ENCODE measurements around the gene PCYT1A.

PCYT1A gene

DNA sequence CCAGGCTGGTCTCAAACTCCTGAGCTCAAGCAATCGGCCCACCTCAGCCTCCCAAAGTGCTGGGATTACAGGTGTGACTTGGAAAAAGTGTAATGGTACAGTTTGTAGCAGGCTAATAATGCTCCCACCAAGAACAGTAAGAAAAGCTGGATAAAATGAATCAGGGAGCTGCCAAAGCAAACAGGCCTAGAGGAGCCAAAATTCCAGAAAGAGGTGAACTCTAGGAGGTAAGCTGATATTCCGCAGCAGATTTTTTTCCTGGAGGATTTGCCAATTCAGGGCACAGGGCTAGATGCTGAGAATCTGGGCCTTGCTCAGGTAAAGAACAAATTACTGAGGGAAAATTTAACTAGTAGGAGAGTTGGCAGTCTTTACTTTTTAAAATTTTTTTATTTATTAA, 11.0 kb upstream of the PCYT1A start:
- Histone ChIP-seq H3F3A (ENCODE audit: insufficient read depth) (peaks cover 6% of the 10 kb centered on the region; the same call in 1 of the 2 replicates), H3K36me3 (ENCODE audit: low read length) (no peaks in the 10 kb centered on the region), H3K9ac (ENCODE audit: low read length) (no peak overlapping the region), H3K27me3 (ENCODE audit: low read length) (no peaks in the 10 kb centered on the region), H3K9me2 (replicated peaks; ENCODE audit: insufficient read depth, low read length) (no peaks in the 10 kb centered on the region), H4K20me1 (ENCODE audit: low read depth, low read length) (no peaks in the 10 kb centered on the region), H3K79me2 (ENCODE audit: insufficient read depth, low read length) (no peaks in the 10 kb centered on the region), H3K27ac (ENCODE audit: low read depth, low read length) (no peak overlapping the region), H2AFZ (ENCODE audit: low read depth, low read length, severe bottlenecking) (no peak overlapping the region), H3K4me3 (ENCODE audit: insufficient read depth, low read length, poor library complexity, severe bottlenecking) (no peak overlapping the region), H3K9me3 (ENCODE audit: insufficient read depth, low read length) (no peaks in the 10 kb centered on the region), H3K4me2 (ENCODE audit: low read depth, low read length, poor library complexity, severe bottlenecking) (no peak overlapping the region)
- TF ChIP-seq, protein P1, sequence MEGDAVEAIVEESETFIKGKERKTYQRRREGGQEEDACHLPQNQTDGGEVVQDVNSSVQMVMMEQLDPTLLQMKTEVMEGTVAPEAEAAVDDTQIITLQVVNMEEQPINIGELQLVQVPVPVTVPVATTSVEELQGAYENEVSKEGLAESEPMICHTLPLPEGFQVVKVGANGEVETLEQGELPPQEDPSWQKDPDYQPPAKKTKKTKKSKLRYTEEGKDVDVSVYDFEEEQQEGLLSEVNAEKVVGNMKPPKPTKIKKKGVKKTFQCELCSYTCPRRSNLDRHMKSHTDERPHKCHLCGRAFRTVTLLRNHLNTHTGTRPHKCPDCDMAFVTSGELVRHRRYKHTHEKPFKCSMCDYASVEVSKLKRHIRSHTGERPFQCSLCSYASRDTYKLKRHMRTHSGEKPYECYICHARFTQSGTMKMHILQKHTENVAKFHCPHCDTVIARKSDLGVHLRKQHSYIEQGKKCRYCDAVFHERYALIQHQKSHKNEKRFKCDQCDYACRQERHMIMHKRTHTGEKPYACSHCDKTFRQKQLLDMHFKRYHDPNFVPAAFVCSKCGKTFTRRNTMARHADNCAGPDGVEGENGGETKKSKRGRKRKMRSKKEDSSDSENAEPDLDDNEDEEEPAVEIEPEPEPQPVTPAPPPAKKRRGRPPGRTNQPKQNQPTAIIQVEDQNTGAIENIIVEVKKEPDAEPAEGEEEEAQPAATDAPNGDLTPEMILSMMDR (IDR thresholded peaks at IDR 0.05; ENCODE audit: insufficient read depth, low read length, poor library complexity, severe bottlenecking) = no peak
- no peak for TF ChIP-seq EZH2phosphoT487 (conservative IDR thresholded peaks at IDR 0.05; ENCODE audit: low read length)

DNA sequence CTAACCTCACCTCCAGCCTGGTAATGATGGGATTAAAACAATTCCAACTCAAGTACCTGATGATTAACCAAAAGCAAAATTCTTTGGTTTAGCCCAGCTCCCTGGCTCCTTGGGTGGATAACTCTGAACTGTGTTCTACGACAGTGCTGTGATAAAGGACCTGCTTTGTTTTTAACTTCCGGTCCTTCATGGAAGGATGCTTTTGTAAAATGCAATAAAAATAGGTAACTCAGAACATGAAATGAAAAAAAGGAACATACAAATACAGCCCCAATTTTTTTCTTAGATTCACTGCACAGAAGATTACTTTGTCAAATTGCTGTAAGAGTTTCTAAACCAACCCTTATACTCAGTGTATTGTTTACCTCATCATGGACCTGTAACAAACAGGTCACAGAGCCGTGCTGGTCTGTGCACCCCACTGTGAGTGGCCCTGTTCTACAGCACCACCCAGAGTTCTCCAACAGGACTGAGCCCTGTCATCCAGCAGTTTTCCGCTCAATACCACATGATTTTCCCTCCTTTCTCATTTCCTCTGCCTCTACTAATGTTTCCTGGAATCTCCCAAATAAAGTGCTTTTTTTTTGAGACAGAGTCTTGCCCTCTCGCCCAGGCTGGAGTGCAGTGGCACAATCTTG, 4.9 kb upstream of the PCYT1A start:
- Histone ChIP-seq H3K4me2 (ENCODE audit: low read depth, low read length, poor library complexity, severe bottlenecking) (peak overlapping the region; percentile 32), H3K27ac (ENCODE audit: low read depth, low read length) (peak overlapping the region; percentile 17; the same call in 1 of the 2 replicates), H4K20me1 (ENCODE audit: low read depth, low read length) (no peaks in the 10 kb centered on the region)

DNA sequence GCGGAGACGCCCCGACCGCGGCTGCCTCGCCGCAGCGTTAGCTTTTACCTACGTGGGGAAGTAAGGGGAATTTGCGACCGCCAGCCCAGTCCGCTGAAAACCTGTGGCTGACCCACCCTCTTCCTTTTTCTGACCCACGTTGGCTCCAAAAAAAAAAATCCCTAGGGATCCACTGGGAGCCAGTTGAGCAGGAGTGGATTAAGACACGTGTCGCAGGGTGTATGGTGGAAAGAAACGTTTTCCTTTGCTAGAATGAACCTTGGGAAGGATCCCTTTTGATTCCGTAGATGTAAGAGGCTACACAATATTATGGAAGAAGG, 575 bp upstream of the PCYT1A start:
- TF ChIP-seq EZH2phosphoT487 (conservative IDR thresholded peaks at IDR 0.05; ENCODE audit: low read length) = no peak
- TF ChIP-seq, protein P1 (IDR thresholded peaks at IDR 0.05; ENCODE audit: insufficient read depth, low read length, poor library complexity, severe bottlenecking) = no peak
- H3K9me2 ChIP-seq (replicated peaks; ENCODE audit: insufficient read depth, low read length) = no peaks in the 10 kb centered on the region
- peak overlapping the region; percentile 89 for H3K4me2 ChIP-seq (ENCODE audit: low read depth, low read length, poor library complexity, severe bottlenecking)
- peak overlapping the region; percentile 66 for H3K4me3 ChIP-seq (ENCODE audit: insufficient read depth, low read length, poor library complexity, severe bottlenecking)
- peak overlapping the region; percentile 23; the same call in 1 of the 2 replicates for H3K27ac ChIP-seq (ENCODE audit: low read depth, low read length)
- no peaks in the 10 kb centered on the region for H3K9me3 ChIP-seq (ENCODE audit: insufficient read depth, low read length)
- H2AFZ ChIP-seq (ENCODE audit: low read depth, low read length, severe bottlenecking) = peak overlapping the region; percentile 91
- 0 out of 2 replicates have a peak, but pooled peaks cover 9% of the 10 kb centered on the region for H3F3A ChIP-seq (ENCODE audit: insufficient read depth)
- no peaks in the 10 kb centered on the region for H3K27me3 ChIP-seq (ENCODE audit: low read length)
- peaks cover 4% of the 10 kb centered on the region; the same call in 1 of the 2 replicates for H3K79me2 ChIP-seq (ENCODE audit: insufficient read depth, low read length)
- no peaks in the 10 kb centered on the region for H3K36me3 ChIP-seq (ENCODE audit: low read length)
- peak overlapping the region; percentile 78 for H3K9ac ChIP-seq (ENCODE audit: low read length)
- H4K20me1 ChIP-seq (ENCODE audit: low read depth, low read length) = no peaks in the 10 kb centered on the region

More for the DNA sequence above, 4.9 kb upstream of the PCYT1A start:
- H2AFZ ChIP-seq (ENCODE audit: low read depth, low read length, severe bottlenecking) = peak overlapping the region; percentile 35
- H3K79me2 ChIP-seq (ENCODE audit: insufficient read depth, low read length) = peaks cover 1% of the 10 kb centered on the region; the same call in 1 of the 2 replicates
- H3K36me3 ChIP-seq (ENCODE audit: low read length) = no peaks in the 10 kb centered on the region
- H3K9me3 ChIP-seq (ENCODE audit: insufficient read depth, low read length) = no peaks in the 10 kb centered on the region
- no peak overlapping the region for H3K9ac ChIP-seq (ENCODE audit: low read length)
- TF ChIP-seq EZH2phosphoT487 (conservative IDR thresholded peaks at IDR 0.05; ENCODE audit: low read length) = no peak
- TF ChIP-seq, protein P1 (IDR thresholded peaks at IDR 0.05; ENCODE audit: insufficient read depth, low read length, poor library complexity, severe bottlenecking) = no peak
- H3K27me3 ChIP-seq (ENCODE audit: low read length) = no peaks in the 10 kb centered on the region
- no peaks in the 10 kb centered on the region for H3K9me2 ChIP-seq (replicated peaks; ENCODE audit: insufficient read depth, low read length)
- no peak overlapping the region for H3K4me3 ChIP-seq (ENCODE audit: insufficient read depth, low read length, poor library complexity, severe bottlenecking)
- H3F3A ChIP-seq (ENCODE audit: insufficient read depth) = peaks cover 15% of the 10 kb centered on the region; the same call in 1 of the 2 replicates
